Measurements from ENCODE around the gene DTNBP1.

DNA sequence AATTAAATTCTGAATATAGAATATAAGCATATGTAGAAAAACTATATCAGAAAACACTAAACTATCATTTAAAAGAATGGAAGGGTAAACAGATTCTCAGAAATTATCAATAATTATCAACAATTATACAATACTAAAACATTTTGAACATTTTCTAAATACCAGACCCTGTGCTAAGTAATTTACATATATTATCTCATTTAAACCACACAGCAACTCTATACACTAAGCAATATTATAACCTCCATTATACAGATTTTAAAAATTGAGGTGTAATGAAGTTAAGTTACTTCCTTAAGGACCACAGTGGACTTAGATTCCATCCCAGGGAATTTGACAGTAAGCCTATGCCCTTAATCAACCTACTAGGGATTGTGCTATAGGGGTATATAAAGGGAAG is 33.3 kb downstream of the DTNBP1 start:
- TF ChIP-seq, protein P1, sequence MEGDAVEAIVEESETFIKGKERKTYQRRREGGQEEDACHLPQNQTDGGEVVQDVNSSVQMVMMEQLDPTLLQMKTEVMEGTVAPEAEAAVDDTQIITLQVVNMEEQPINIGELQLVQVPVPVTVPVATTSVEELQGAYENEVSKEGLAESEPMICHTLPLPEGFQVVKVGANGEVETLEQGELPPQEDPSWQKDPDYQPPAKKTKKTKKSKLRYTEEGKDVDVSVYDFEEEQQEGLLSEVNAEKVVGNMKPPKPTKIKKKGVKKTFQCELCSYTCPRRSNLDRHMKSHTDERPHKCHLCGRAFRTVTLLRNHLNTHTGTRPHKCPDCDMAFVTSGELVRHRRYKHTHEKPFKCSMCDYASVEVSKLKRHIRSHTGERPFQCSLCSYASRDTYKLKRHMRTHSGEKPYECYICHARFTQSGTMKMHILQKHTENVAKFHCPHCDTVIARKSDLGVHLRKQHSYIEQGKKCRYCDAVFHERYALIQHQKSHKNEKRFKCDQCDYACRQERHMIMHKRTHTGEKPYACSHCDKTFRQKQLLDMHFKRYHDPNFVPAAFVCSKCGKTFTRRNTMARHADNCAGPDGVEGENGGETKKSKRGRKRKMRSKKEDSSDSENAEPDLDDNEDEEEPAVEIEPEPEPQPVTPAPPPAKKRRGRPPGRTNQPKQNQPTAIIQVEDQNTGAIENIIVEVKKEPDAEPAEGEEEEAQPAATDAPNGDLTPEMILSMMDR (conservative IDR thresholded peaks at IDR 0.05; ENCODE audit: low read depth, low read length): no peak
- TF ChIP-seq POLR2A (IDR thresholded peaks at IDR 0.05; ENCODE audit: low read depth, low read length): no peak
- TF ChIP-seq BHLHE40 (IDR thresholded peaks at IDR 0.05; ENCODE audit: low read depth, low read length): no peak
- no peak for TF ChIP-seq ELK1 (IDR thresholded peaks at IDR 0.05; ENCODE audit: borderline replicate concordance, low read depth, low read length)
- TF ChIP-seq NFE2L2 (IDR thresholded peaks at IDR 0.05; ENCODE audit: low read depth, low read length): no peak
- no peak for TF ChIP-seq RCOR1 (IDR thresholded peaks at IDR 0.05; ENCODE audit: insufficient replicate concordance, low read length)
- no peak for TF ChIP-seq RAD21 (IDR thresholded peaks at IDR 0.05; ENCODE audit: low read length)
- no peak for TF ChIP-seq FOS (IDR thresholded peaks at IDR 0.05; ENCODE audit: low read depth, low read length)
